Breast epithelium (tissue), 4 donors: ENCODE results near the gene SNTG2. TPM values are rescaled to one million over a fixed set of nuclear protein-coding genes. Genes with fewer than 3 reads are reported as not detected.

Source experiments
- DNase-seq, 2 donors: peaks; one replicate each; pipeline ENCODE4 v3.0.0-alpha.2; 2019; ENCODE audit warnings: low spot score in 2 of 2
- H3K27ac ChIP-seq, 2 donors: fragments of 200-600 bp; sonication (generic) in 1 of 2; one replicate each; pipeline ENCODE4 v1.5.1; 2016 to 2019; ENCODE audit warnings: mild to moderate bottlenecking in 1 of 2
- H3K27me3 ChIP-seq, 2 donors: fragments of 200-600 bp; sonication (generic) in 1 of 2; one replicate each; pipeline versions ENCODE4 v1.5.1 to v1.6.0; 2017 to 2019; ENCODE audit warnings: control low read depth in 1 of 2, mild to moderate bottlenecking in 1 of 2
- H3K36me3 ChIP-seq: fragments of 200-600 bp; one replicate; pipeline ENCODE4 v1.5.1; 2019
- H3K4me1 ChIP-seq, 2 donors: fragments of 200-600 bp; sonication (generic); one replicate each; pipeline ENCODE4 v1.5.1; 2016 to 2019; ENCODE audit warnings: control low read depth in 1 of 2
- H3K4me3 ChIP-seq, 3 donors: fragments of 200-600 bp; sonication (generic); 1 replicate in 2 of 3; 2 replicates in 1 of 3; pipeline ENCODE4 v1.5.1; 2016 to 2019; ENCODE audit warnings: mild to moderate bottlenecking in 3 of 3, moderate library complexity in 2 of 3
- H3K9me3 ChIP-seq, 2 donors: fragments of 200-600 bp; sonication (generic) in 1 of 2; one replicate each; pipeline ENCODE4 v1.5.1; 2016 to 2019; ENCODE audit warnings: control low read depth in 1 of 2
- CTCF ChIP-seq, 3 donors: fragments of 450-650 bp; IDR thresholded peaks; one replicate each; pipeline ENCODE4 v1.5.1; 2016 to 2017; ENCODE audit warnings: antibody characterized with exemption in 3 of 3, mild to moderate bottlenecking in 3 of 3, moderate library complexity in 3 of 3
- POLR2A ChIP-seq: fragments of 450-650 bp; IDR thresholded peaks from one replicate; pipeline ENCODE4 v1.6.1; 2016; ENCODE audit warnings: antibody characterized with exemption, mild to moderate bottlenecking, moderate library complexity
- POLR2AphosphoS5 ChIP-seq, 3 donors: sonication (generic); formaldehyde crosslinking; IDR thresholded peaks; one replicate each; pipeline ENCODE4 v1.6.1; 2017; ENCODE audit warnings: antibody characterized with exemption in 3 of 3
- intact Hi-C: fragments of 100-400 bp; cut with DNase I; formaldehyde crosslinking; loops from one replicate; pipeline ENCODE4 v1.15.1; 2023; ENCODE audit warnings: low total_unique reads
- total RNA-seq, 3 donors: library from RNA; depleted of rRNA; stranded (reverse); fragments of >200 nt; gene quantifications; one replicate each; pipeline ENCODE4 v1.1.0, GENCODE V29; 2016

SNTG2 gene
- total RNA-seq, 3 donors from 2014 or later: 4.6 to 7.4 (median 6.0) TPM

GRCh38 chr2:1306687-1307516 is 356.3 kb downstream of the SNTG2 start:
- intact Hi-C loops: no loop called here
- H3K4me3 ChIP-seq: no peak overlapping the region
- TF ChIP-seq POLR2A: no peak
- no peak for TF ChIP-seq CTCF (IDR thresholded peaks at IDR 0.05)
- no peak for TF ChIP-seq POLR2AphosphoS5 (IDR thresholded peaks at IDR 0.05)
- H3K27me3 ChIP-seq: no peaks in the 10 kb centered on the region
- DNase-seq: no peak
- no peak overlapping the region for H3K27ac ChIP-seq
- no peaks in the 10 kb centered on the region for H3K9me3 ChIP-seq
- no peaks in the 10 kb centered on the region for H3K4me1 ChIP-seq
- no peaks in the 10 kb centered on the region for H3K36me3 ChIP-seq

GRCh38 chr2:1307670-1308069 is 357.0 kb downstream of the SNTG2 start:
- Histone ChIP-seq H3K36me3 (no peaks in the 10 kb centered on the region), H3K27ac (no peak overlapping the region), H3K4me1 (no peaks in the 10 kb centered on the region), H3K4me3 (no peak overlapping the region), H3K27me3 (no peaks in the 10 kb centered on the region), H3K9me3 (no peaks in the 10 kb centered on the region)
- intact Hi-C loops: no loop called here
- no peak for TF ChIP-seq CTCF (IDR thresholded peaks at IDR 0.05)
- no peak for TF ChIP-seq POLR2A
- no peak for TF ChIP-seq POLR2AphosphoS5 (IDR thresholded peaks at IDR 0.05)
- no peak for DNase-seq

GRCh38 chr2:1308678-1309077 is 358.0 kb downstream of the SNTG2 start:
- no peaks in the 10 kb centered on the region for H3K27me3 ChIP-seq
- H3K4me1 ChIP-seq: no peaks in the 10 kb centered on the region
- H3K36me3 ChIP-seq: no peaks in the 10 kb centered on the region
- no peak overlapping the region for H3K4me3 ChIP-seq
- intact Hi-C loops: no loop called here
- no peak for DNase-seq
- H3K9me3 ChIP-seq: no peaks in the 10 kb centered on the region
- no peak for TF ChIP-seq POLR2AphosphoS5 (IDR thresholded peaks at IDR 0.05)
- no peak for TF ChIP-seq CTCF (IDR thresholded peaks at IDR 0.05)
- no peak for TF ChIP-seq POLR2A
- no peak overlapping the region for H3K27ac ChIP-seq

- H3K9me3 ChIP-seq: no peaks in the 10 kb centered on the region
- DNase-seq: no peak
- H3K4me1 ChIP-seq: no peaks in the 10 kb centered on the region
- H3K27ac ChIP-seq: no peak overlapping the region
- intact Hi-C loops: no loop called here
- no peaks in the 10 kb centered on the region for H3K36me3 ChIP-seq
- no peak for TF ChIP-seq POLR2A
- TF ChIP-seq CTCF (IDR thresholded peaks at IDR 0.05): no peak
- no peak for TF ChIP-seq POLR2AphosphoS5 (IDR thresholded peaks at IDR 0.05)
- no peaks in the 10 kb centered on the region for H3K27me3 ChIP-seq
- no peak overlapping the region for H3K4me3 ChIP-seq
Observed at GRCh38 chr2:1309507-1309906, 358.9 kb downstream of the SNTG2 start.

- TF ChIP-seq CTCF (IDR thresholded peaks at IDR 0.05) (no peak), POLR2A (no peak), POLR2AphosphoS5 (IDR thresholded peaks at IDR 0.05) (no peak)
- no peaks in the 10 kb centered on the region for H3K27me3 ChIP-seq
- H3K36me3 ChIP-seq: no peaks in the 10 kb centered on the region
- no peaks in the 10 kb centered on the region for H3K4me1 ChIP-seq
- no peak overlapping the region for H3K27ac ChIP-seq
- no peaks in the 10 kb centered on the region for H3K9me3 ChIP-seq
- intact Hi-C loops: no loop called here
- H3K4me3 ChIP-seq: no peak overlapping the region
- DNase-seq: no peak
Observed at GRCh38 chr2:1310202-1310601, 359.6 kb downstream of the SNTG2 start.
